HG02943 (cell line): ENCODE results near the gene TAOK3.
"Not testable (repeated sequence)": the region's sequence is repeated elsewhere in the genome, so short reads cannot be mapped to it uniquely, and the experiment has no call there.

Experiments used
- ATAC-seq: cut with Tn5 transposase; IDR thresholded peaks from one replicate; pipeline ENCODE4 v1.9.1; 2021; ENCODE audit warnings: mild to moderate bottlenecking, low read depth, moderate library complexity; ENCODE audit not compliant: unreplicated experiment

TAOK3 gene

GRCh38 chr12:118344829-118345228 is 27.9 kb downstream of the TAOK3 start:
- ATAC-seq, result no peak

- ATAC-seq, result no peak
Measured at GRCh38 chr12:118342090-118342489, 30.6 kb downstream of the TAOK3 start.

GRCh38 chr12:118337194-118337838 is 35.4 kb downstream of the TAOK3 start:
- no peak for ATAC-seq

GRCh38 chr12:118336123-118336522 is 36.6 kb downstream of the TAOK3 start:
- no peak for ATAC-seq

GRCh38 chr12:118334939-118335567 is 37.7 kb downstream of the TAOK3 start:
- no peak for ATAC-seq

GRCh38 chr12:118334241-118334640 is 38.5 kb downstream of the TAOK3 start:
- no peak for ATAC-seq

GRCh38 chr12:118332511-118332910 is 40.2 kb downstream of the TAOK3 start:
- ATAC-seq, result no peak

GRCh38 chr12:118330421-118331018 is 42.2 kb downstream of the TAOK3 start:
- ATAC-seq, result no peak

GRCh38 chr12:118328486-118329330 is 44.0 kb downstream of the TAOK3 start:
- ATAC-seq, result no peak

GRCh38 chr12:118327391-118327790 is 45.3 kb downstream of the TAOK3 start:
- ATAC-seq, result no peak

- ATAC-seq, result no peak
Measured at GRCh38 chr12:118326991-118327390, 45.7 kb downstream of the TAOK3 start.

- ATAC-seq, result no peak
Measured at GRCh38 chr12:118325081-118325480, 47.6 kb downstream of the TAOK3 start.

- ATAC-seq, result no peak
Measured at GRCh38 chr12:118319627-118320026, 53.1 kb downstream of the TAOK3 start.

- ATAC-seq, result no peak
Measured at GRCh38 chr12:118318744-118319143, 54.0 kb downstream of the TAOK3 start.

GRCh38 chr12:118317729-118318128 is 55.0 kb downstream of the TAOK3 start:
- ATAC-seq, result no peak

GRCh38 chr12:118315821-118316220 is 56.9 kb downstream of the TAOK3 start:
- ATAC-seq, result no peak

GRCh38 chr12:118312578-118312977 is 60.1 kb downstream of the TAOK3 start:
- ATAC-seq, result no peak

- no peak for ATAC-seq
Measured at GRCh38 chr12:118311666-118312065, 61.0 kb downstream of the TAOK3 start.

GRCh38 chr12:118310320-118310719 is 62.4 kb downstream of the TAOK3 start:
- ATAC-seq, result no peak

- not testable (repeated sequence) for ATAC-seq
Measured at GRCh38 chr12:118308006-118308405, 64.7 kb downstream of the TAOK3 start.
